ENCODE measurements around the gene ME3.

DNA sequence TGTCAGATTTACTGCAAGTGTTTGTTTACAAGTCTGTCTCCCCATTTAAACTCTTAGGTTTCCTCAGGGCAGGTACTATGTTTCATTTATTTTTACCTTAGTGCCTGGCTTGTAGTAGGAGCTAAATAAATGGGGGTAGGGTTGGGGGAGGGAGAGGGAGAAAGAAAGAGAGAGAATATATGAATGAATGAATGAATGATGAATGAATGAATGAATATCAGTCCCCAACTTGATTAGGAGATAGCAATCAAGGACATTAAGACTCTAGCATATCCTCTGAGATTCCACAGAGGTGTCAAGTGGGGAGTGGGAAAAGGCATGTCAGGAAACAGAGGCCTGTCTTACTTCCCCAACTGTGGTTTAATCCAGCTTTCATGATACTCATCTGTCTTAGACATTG is 83.2 kb downstream of the ME3 start:
- TF ChIP-seq, protein P1, sequence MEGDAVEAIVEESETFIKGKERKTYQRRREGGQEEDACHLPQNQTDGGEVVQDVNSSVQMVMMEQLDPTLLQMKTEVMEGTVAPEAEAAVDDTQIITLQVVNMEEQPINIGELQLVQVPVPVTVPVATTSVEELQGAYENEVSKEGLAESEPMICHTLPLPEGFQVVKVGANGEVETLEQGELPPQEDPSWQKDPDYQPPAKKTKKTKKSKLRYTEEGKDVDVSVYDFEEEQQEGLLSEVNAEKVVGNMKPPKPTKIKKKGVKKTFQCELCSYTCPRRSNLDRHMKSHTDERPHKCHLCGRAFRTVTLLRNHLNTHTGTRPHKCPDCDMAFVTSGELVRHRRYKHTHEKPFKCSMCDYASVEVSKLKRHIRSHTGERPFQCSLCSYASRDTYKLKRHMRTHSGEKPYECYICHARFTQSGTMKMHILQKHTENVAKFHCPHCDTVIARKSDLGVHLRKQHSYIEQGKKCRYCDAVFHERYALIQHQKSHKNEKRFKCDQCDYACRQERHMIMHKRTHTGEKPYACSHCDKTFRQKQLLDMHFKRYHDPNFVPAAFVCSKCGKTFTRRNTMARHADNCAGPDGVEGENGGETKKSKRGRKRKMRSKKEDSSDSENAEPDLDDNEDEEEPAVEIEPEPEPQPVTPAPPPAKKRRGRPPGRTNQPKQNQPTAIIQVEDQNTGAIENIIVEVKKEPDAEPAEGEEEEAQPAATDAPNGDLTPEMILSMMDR (IDR thresholded peaks at IDR 0.05): no peak
- TF ChIP-seq POLR2A (IDR thresholded peaks at IDR 0.05): no peak

All from gastroesophageal sphincter (tissue), 3 donors.